Type B pancreatic cell (in vitro differentiated cells): Measurements from ENCODE around the gene ZNF609. TPM values are rescaled to one million over a fixed set of nuclear protein-coding genes. Genes with fewer than 3 reads are reported as not detected.

ENCODE experiments used
- DNase-seq: peaks from one replicate; pipeline ENCODE4 v3.0.0; 2021; ENCODE audit warnings: mixed read lengths; ENCODE audit not compliant: unreplicated experiment; ENCODE audit errors: extremely low spot score
- H3K27ac Mint-ChIP-seq: 2 replicates; pipeline ENCODE4 v1.8.0; 2021; ENCODE audit warnings: mild to moderate bottlenecking, mixed read lengths
- H3K27me3 Mint-ChIP-seq: 2 replicates; pipeline ENCODE4 v1.8.0; 2021; ENCODE audit warnings: mixed read lengths
- H3K36me3 Mint-ChIP-seq: 2 replicates; pipeline ENCODE4 v1.8.0; 2021; ENCODE audit warnings: mixed read lengths
- H3K4me1 Mint-ChIP-seq: one replicate; pipeline ENCODE4 v1.8.0; 2021; ENCODE audit warnings: mixed read lengths; ENCODE audit not compliant: unreplicated experiment
- H3K4me3 Mint-ChIP-seq: 2 replicates; pipeline ENCODE4 v1.8.0; 2021; ENCODE audit warnings: mild to moderate bottlenecking, mixed read lengths
- H3K9me3 Mint-ChIP-seq: 2 replicates; pipeline ENCODE4 v1.8.0; 2021; ENCODE audit warnings: mixed read lengths
- CTCF ChIP-seq: fragments of 200-600 bp; sonication (generic); conservative IDR thresholded peaks from 2 replicates; pipeline ENCODE4 v1.5.0; 2021; ENCODE audit warnings: antibody characterized with exemption, mild to moderate bottlenecking
- total RNA-seq: library from RNA; stranded (reverse); gene quantifications from 2 replicates; pipeline ENCODE4 v1.2.1, GENCODE V29; 2021; ENCODE audit warnings: low replicate concordance

Gene ZNF609
- total RNA-seq, 1 donor from 2014 or later = 53.1 TPM

- no peak for DNase-seq
- peaks cover 21% of the 10 kb centered on the region for H3K36me3 Mint-ChIP-seq
- no peak overlapping the region for H3K4me3 Mint-ChIP-seq
- peaks cover 6% of the 10 kb centered on the region for H3K9me3 Mint-ChIP-seq
- H3K4me1 Mint-ChIP-seq = peaks cover 15% of the 10 kb centered on the region
- no peak for TF ChIP-seq CTCF
- H3K27ac Mint-ChIP-seq = no peak overlapping the region
- H3K27me3 Mint-ChIP-seq = no peaks in the 10 kb centered on the region
Observed at GRCh38 chr15:64548235-64548634, 87.9 kb downstream of the ZNF609 start.

- peaks cover 12% of the 10 kb centered on the region for H3K36me3 Mint-ChIP-seq
- no peak for TF ChIP-seq CTCF
- no peak overlapping the region for H3K4me3 Mint-ChIP-seq
- H3K27ac Mint-ChIP-seq = no peak overlapping the region
- no peak for DNase-seq
- H3K27me3 Mint-ChIP-seq = no peaks in the 10 kb centered on the region
- peaks cover under 1% of the 10 kb centered on the region for H3K9me3 Mint-ChIP-seq
- peaks cover 2% of the 10 kb centered on the region for H3K4me1 Mint-ChIP-seq
Observed at GRCh38 chr15:64549860-64550259, 89.5 kb downstream of the ZNF609 start.

GRCh38 chr15:64552281-64552948 is 92.0 kb downstream of the ZNF609 start:
- TF ChIP-seq CTCF = no peak
- H3K27ac Mint-ChIP-seq = no peak overlapping the region
- no peaks in the 10 kb centered on the region for H3K9me3 Mint-ChIP-seq
- H3K27me3 Mint-ChIP-seq = no peaks in the 10 kb centered on the region
- DNase-seq = no peak
- no peak overlapping the region for H3K4me3 Mint-ChIP-seq
- H3K36me3 Mint-ChIP-seq = peaks cover 7% of the 10 kb centered on the region
- H3K4me1 Mint-ChIP-seq = no peaks in the 10 kb centered on the region

GRCh38 chr15:64558460-64559179 is 98.2 kb downstream of the ZNF609 start:
- peaks cover 26% of the 10 kb centered on the region for H3K4me1 Mint-ChIP-seq
- no peak overlapping the region for H3K4me3 Mint-ChIP-seq
- DNase-seq = no peak
- peaks cover 9% of the 10 kb centered on the region for H3K36me3 Mint-ChIP-seq
- no peak for TF ChIP-seq CTCF
- H3K9me3 Mint-ChIP-seq = no peaks in the 10 kb centered on the region
- no peak overlapping the region for H3K27ac Mint-ChIP-seq
- no peaks in the 10 kb centered on the region for H3K27me3 Mint-ChIP-seq

GRCh38 chr15:64559243-64559642 is 98.9 kb downstream of the ZNF609 start:
- no peak for DNase-seq
- TF ChIP-seq CTCF = no peak
- Mint-ChIP-seq H3K36me3 (peaks cover 12% of the 10 kb centered on the region), H3K27me3 (no peaks in the 10 kb centered on the region), H3K4me1 (peaks cover 26% of the 10 kb centered on the region), H3K4me3 (no peak overlapping the region), H3K27ac (no peak overlapping the region), H3K9me3 (no peaks in the 10 kb centered on the region)
